Measurements from ENCODE around the gene DUSP1. TPM values are rescaled to one million over a fixed set of nuclear protein-coding genes. Genes with fewer than 3 reads are reported as not detected.

The DUSP1 gene
- total and polyA plus RNA-seq, 2 donors (not counting 3 experiments of a cell fraction or from before 2014, with no cell fraction given): 36.1 to 196 TPM

- FAIRE-seq (no peak), DNase-seq (ENCODE audit: low read depth, low spot score) (no peak)
Measured at GRCh38 chr5:172749881-172750633, 20.9 kb downstream of the DUSP1 start.

More at GRCh38 chr5:172749881-172750633, 20.9 kb downstream of the DUSP1 start:
- Histone ChIP-seq H3K9ac (replicated peaks; ENCODE audit: extremely low read depth, insufficient read depth, low read length) (no peak overlapping the region), H3K36me3 (ENCODE audit: control insufficient read depth in 2 of 2, extremely low read depth in 1 of 2, insufficient read depth in 2 of 2, low read length in 2 of 2) (no peaks in the 10 kb centered on the region), H3K27me3 (ENCODE audit: control insufficient read depth in 2 of 2, insufficient read depth in 2 of 2, low read length in 2 of 2) (no peaks in the 10 kb centered on the region), H3K9me3 (replicated peaks; ENCODE audit: control insufficient read depth, insufficient read depth, low read length) (no peaks in the 10 kb centered on the region), H3K79me2 (ENCODE audit: control insufficient read depth, insufficient read depth, low read length) (no peaks in the 10 kb centered on the region), H3K4me1 (ENCODE audit: control insufficient read depth, extremely low read depth, insufficient read depth, low read length) (peaks cover 13% of the 10 kb centered on the region), H3K9me1 (replicated peaks; ENCODE audit: control insufficient read depth, extremely low read depth, insufficient read depth, low read length) (no peaks in the 10 kb centered on the region), H2AFZ (ENCODE audit: low read depth, low read length) (no peak overlapping the region), H3K4me3 (replicated peaks in 1 of 3; ENCODE audit: insufficient read depth in 1 of 3, low read depth in 1 of 3, low read length in 3 of 3) (no peak overlapping the region), H4K20me1 (replicated peaks; ENCODE audit: control insufficient read depth, extremely low read depth, insufficient read depth, low read length) (no peaks in the 10 kb centered on the region), H3K27ac (ENCODE audit: insufficient read depth, low read depth, low read length) (no peak overlapping the region), H3K4me2 (ENCODE audit: insufficient read depth, low read length) (no peak overlapping the region)
- dilution Hi-C loops (cut with MboI; ENCODE audit: extremely low pct_ligation_motif_present, low sequenced_read_pairs): no loop called here
- TF ChIP-seq GATA2 (IDR thresholded peaks at IDR 0.05; ENCODE audit: insufficient read depth, insufficient read length, low read depth, low read length): no peak
- TF ChIP-seq MYC (IDR thresholded peaks at IDR 0.05; ENCODE audit: low read depth, low read length): no peak
- no peak for TF ChIP-seq CTCF (IDR thresholded peaks at IDR 0.05; ENCODE audit: extremely low read depth in 1 of 2, insufficient read depth in 1 of 2, low read depth in 1 of 2, low read length in 2 of 2)
- no peak for TF ChIP-seq POLR2A (IDR thresholded peaks at IDR 0.05; ENCODE audit: low read depth, low read length)
- TF ChIP-seq POLR2AphosphoS5 (IDR thresholded peaks at IDR 0.05; ENCODE audit: insufficient read depth, low read depth, low read length): no peak
- TF ChIP-seq, protein P1, sequence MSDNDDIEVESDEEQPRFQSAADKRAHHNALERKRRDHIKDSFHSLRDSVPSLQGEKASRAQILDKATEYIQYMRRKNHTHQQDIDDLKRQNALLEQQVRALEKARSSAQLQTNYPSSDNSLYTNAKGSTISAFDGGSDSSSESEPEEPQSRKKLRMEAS (IDR thresholded peaks at IDR 0.05; ENCODE audit: insufficient read depth, insufficient read length): no peak
- no peak for TF ChIP-seq FOS (IDR thresholded peaks at IDR 0.05; ENCODE audit: borderline replicate concordance, insufficient read depth, low read length)
- intact Hi-C loops (cut with micrococcal nuclease): no loop called here
- POLR2A ChIA-PET: interaction anchor here (0.8 kb wide), 1 partner anchor 123 kb away, joined by 3 read pairs; no protein-coding TSS in a partner anchor
- BruUV-seq (replicated peaks): no TSS peak
- CTCF ChIA-PET: interaction anchor here (0.8 to 1.3 kb wide), 4 partner anchors 8 to 35 kb away, joined by 3 to 6 read pairs (median 4); no protein-coding TSS in a partner anchor
